ENCODE data around the gene MAPK11.

MAPK11 gene

GRCh38 chr22:50294319-50294656 is 24.1 kb upstream of the MAPK11 start:
- Histone ChIP-seq H3K9me3 (ENCODE audit: insufficient read depth, low read length, severe bottlenecking) (no peaks in the 10 kb centered on the region), H3K9ac (ENCODE audit: low read depth, low read length) (no peak overlapping the region), H3K4me3 (ENCODE audit: low read depth in 1 of 2, low read length in 2 of 2) (no peak overlapping the region), H3K27me3 (ENCODE audit: insufficient read depth, low read length, poor library complexity) (no peaks in the 10 kb centered on the region), H3K4me1 (ENCODE audit: insufficient read depth, low read length) (peaks cover 6% of the 10 kb centered on the region), H4K20me1 (ENCODE audit: insufficient read depth, low read length) (peaks cover 13% of the 10 kb centered on the region; the same call in 1 of the 2 replicates), H2AFZ (ENCODE audit: low read depth, low read length) (no peak overlapping the region), H3K4me2 (ENCODE audit: insufficient read depth, low read length) (no peak overlapping the region), H3K27ac (ENCODE audit: low read length) (no peak overlapping the region), H3K36me3 (ENCODE audit: insufficient read depth, low read length) (no peaks in the 10 kb centered on the region), H3K79me2 (ENCODE audit: insufficient read depth, low read length) (no peaks in the 10 kb centered on the region)
- no peak for TF ChIP-seq EZH2 (IDR thresholded peaks at IDR 0.05; ENCODE audit: borderline replicate concordance, low read depth, low read length, severe bottlenecking)
- TF ChIP-seq, protein P1, sequence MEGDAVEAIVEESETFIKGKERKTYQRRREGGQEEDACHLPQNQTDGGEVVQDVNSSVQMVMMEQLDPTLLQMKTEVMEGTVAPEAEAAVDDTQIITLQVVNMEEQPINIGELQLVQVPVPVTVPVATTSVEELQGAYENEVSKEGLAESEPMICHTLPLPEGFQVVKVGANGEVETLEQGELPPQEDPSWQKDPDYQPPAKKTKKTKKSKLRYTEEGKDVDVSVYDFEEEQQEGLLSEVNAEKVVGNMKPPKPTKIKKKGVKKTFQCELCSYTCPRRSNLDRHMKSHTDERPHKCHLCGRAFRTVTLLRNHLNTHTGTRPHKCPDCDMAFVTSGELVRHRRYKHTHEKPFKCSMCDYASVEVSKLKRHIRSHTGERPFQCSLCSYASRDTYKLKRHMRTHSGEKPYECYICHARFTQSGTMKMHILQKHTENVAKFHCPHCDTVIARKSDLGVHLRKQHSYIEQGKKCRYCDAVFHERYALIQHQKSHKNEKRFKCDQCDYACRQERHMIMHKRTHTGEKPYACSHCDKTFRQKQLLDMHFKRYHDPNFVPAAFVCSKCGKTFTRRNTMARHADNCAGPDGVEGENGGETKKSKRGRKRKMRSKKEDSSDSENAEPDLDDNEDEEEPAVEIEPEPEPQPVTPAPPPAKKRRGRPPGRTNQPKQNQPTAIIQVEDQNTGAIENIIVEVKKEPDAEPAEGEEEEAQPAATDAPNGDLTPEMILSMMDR (IDR thresholded peaks at IDR 0.05; ENCODE audit: borderline replicate concordance, extremely low read depth, low read length, poor library complexity, severe bottlenecking) = no peak
- DNase-seq (no peak), ATAC-seq (ENCODE audit: insufficient read depth, low read depth) (no peak)

GRCh38 chr22:50293441-50294318 is 23.5 kb upstream of the MAPK11 start:
- Histone ChIP-seq H3K4me2 (ENCODE audit: insufficient read depth, low read length) (no peak overlapping the region), H2AFZ (ENCODE audit: low read depth, low read length) (no peak overlapping the region)
- ATAC-seq (ENCODE audit: insufficient read depth, low read depth) = peak; percentile 49; the same call in 1 of the 3 replicates

DNA sequence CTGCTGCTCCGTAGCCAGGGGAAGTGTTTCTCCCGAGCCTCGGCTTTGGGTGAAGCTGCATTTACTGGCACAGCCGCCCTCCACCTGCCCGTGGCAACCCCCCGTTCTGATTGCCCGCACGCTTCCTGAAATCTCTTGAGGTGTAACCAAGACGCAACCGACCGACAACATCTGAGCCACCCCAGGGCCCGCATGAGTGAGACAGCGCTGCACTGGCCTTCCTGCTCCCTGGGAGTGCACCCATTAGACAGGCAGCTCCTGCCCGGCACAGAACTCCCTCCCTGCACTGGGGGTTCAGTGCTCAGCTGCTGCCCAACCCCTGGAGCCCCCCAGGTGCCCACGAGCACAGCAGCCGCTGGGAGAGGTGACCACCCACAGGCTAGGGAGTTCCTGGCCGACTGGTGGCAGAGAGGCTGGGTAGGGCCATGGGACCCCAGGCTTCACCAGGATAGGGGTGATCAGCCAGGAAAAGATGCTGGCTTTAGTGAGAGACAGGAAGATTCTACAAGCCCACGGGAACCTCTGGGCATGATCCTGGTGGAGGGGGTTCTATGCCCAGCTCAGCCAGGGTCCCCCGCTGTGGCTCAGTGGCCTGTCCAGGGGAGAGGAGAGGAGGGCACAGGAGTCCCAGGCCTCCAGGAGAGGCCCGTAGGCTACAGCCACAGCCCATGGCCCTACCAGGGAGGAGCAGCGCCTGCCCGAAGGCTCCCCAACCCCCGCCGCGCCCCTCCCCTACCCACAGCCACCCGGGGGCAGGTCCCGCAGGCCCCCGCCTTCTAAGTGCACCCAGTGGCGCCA is 22.7 kb upstream of the MAPK11 start:
- Histone ChIP-seq H4K20me1 (ENCODE audit: insufficient read depth, low read length) (peaks cover 18% of the 10 kb centered on the region; the same call in 1 of the 2 replicates), H3K4me3 (ENCODE audit: low read depth in 1 of 2, low read length in 2 of 2) (no peak overlapping the region), H3K4me2 (ENCODE audit: insufficient read depth, low read length) (no peak overlapping the region), H3K4me1 (ENCODE audit: insufficient read depth, low read length) (peaks cover 6% of the 10 kb centered on the region), H3K9me3 (ENCODE audit: insufficient read depth, low read length, severe bottlenecking) (no peaks in the 10 kb centered on the region), H2AFZ (ENCODE audit: low read depth, low read length) (no peak overlapping the region), H3K9ac (ENCODE audit: low read depth, low read length) (no peak overlapping the region), H3K36me3 (ENCODE audit: insufficient read depth, low read length) (no peaks in the 10 kb centered on the region), H3K27ac (ENCODE audit: low read length) (no peak overlapping the region), H3K79me2 (ENCODE audit: insufficient read depth, low read length) (no peaks in the 10 kb centered on the region), H3K27me3 (ENCODE audit: insufficient read depth, low read length, poor library complexity) (no peaks in the 10 kb centered on the region)
- DNase-seq (no peak), ATAC-seq (ENCODE audit: insufficient read depth, low read depth) (0 out of 3 replicates have a peak, but pooled peaks have one; percentile 32)
- TF ChIP-seq, protein P1 (IDR thresholded peaks at IDR 0.05; ENCODE audit: borderline replicate concordance, extremely low read depth, low read length, poor library complexity, severe bottlenecking) = no peak
- no peak for TF ChIP-seq EZH2 (IDR thresholded peaks at IDR 0.05; ENCODE audit: borderline replicate concordance, low read depth, low read length, severe bottlenecking)

More at GRCh38 chr22:50293441-50294318, 23.5 kb upstream of the MAPK11 start:
- Histone ChIP-seq H3K9me3 (ENCODE audit: insufficient read depth, low read length, severe bottlenecking) (no peaks in the 10 kb centered on the region), H3K79me2 (ENCODE audit: insufficient read depth, low read length) (no peaks in the 10 kb centered on the region), H3K36me3 (ENCODE audit: insufficient read depth, low read length) (no peaks in the 10 kb centered on the region), H3K4me3 (ENCODE audit: low read depth in 1 of 2, low read length in 2 of 2) (no peak overlapping the region), H3K27ac (ENCODE audit: low read length) (no peak overlapping the region), H3K27me3 (ENCODE audit: insufficient read depth, low read length, poor library complexity) (no peaks in the 10 kb centered on the region), H4K20me1 (ENCODE audit: insufficient read depth, low read length) (peaks cover 17% of the 10 kb centered on the region; the same call in 1 of the 2 replicates), H3K9ac (ENCODE audit: low read depth, low read length) (no peak overlapping the region), H3K4me1 (ENCODE audit: insufficient read depth, low read length) (peaks cover 6% of the 10 kb centered on the region)
- no peak for TF ChIP-seq EZH2 (IDR thresholded peaks at IDR 0.05; ENCODE audit: borderline replicate concordance, low read depth, low read length, severe bottlenecking)
- TF ChIP-seq, protein P1 (IDR thresholded peaks at IDR 0.05; ENCODE audit: borderline replicate concordance, extremely low read depth, low read length, poor library complexity, severe bottlenecking) = no peak
- no peak for DNase-seq

All from DND-41 (cell line).